ENCODE data around the gene PLA2G2F.

DNA sequence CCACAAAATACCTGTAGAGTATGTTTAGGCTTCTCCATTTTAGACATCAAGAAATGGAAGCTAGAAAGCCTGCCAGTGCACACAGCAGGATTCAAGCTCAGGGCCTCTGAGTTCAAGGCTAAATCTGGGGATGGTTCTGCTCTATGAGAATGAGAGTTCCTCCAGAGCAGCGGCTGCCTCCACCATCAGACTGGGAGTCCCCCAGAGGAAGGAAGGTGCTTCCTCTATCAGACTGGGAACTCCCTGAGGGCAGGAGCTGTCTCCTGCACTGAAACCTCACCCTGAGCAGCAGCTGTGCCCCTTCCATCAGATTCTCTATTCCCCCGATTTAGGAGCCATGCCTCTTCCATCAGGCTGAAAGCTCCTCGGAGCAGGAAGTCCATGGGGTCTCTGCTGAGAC, 49.0 kb upstream of the PLA2G2F start:
- TF ChIP-seq, protein P1, sequence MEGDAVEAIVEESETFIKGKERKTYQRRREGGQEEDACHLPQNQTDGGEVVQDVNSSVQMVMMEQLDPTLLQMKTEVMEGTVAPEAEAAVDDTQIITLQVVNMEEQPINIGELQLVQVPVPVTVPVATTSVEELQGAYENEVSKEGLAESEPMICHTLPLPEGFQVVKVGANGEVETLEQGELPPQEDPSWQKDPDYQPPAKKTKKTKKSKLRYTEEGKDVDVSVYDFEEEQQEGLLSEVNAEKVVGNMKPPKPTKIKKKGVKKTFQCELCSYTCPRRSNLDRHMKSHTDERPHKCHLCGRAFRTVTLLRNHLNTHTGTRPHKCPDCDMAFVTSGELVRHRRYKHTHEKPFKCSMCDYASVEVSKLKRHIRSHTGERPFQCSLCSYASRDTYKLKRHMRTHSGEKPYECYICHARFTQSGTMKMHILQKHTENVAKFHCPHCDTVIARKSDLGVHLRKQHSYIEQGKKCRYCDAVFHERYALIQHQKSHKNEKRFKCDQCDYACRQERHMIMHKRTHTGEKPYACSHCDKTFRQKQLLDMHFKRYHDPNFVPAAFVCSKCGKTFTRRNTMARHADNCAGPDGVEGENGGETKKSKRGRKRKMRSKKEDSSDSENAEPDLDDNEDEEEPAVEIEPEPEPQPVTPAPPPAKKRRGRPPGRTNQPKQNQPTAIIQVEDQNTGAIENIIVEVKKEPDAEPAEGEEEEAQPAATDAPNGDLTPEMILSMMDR (IDR thresholded peaks at IDR 0.05), result no peak
- no peak for TF ChIP-seq POLR2A (IDR thresholded peaks at IDR 0.05)

Data from uterus (tissue), 2 donors.